Breast epithelium (tissue), 4 donors: ENCODE data around the gene HDAC9. TPM values are rescaled to one million over a fixed set of nuclear protein-coding genes. Genes with fewer than 3 reads are reported as not detected.

Experiments
- DNase-seq, 2 donors: peaks; one replicate each; pipeline ENCODE4 v3.0.0-alpha.2; 2019; ENCODE audit warnings: low spot score in 2 of 2
- H3K27ac ChIP-seq, 2 donors: fragments of 200-600 bp; sonication (generic) in 1 of 2; one replicate each; pipeline ENCODE4 v1.5.1; 2016 to 2019; ENCODE audit warnings: mild to moderate bottlenecking in 1 of 2
- H3K27me3 ChIP-seq, 2 donors: fragments of 200-600 bp; sonication (generic) in 1 of 2; one replicate each; pipeline versions ENCODE4 v1.5.1 to v1.6.0; 2017 to 2019; ENCODE audit warnings: control low read depth in 1 of 2, mild to moderate bottlenecking in 1 of 2
- H3K36me3 ChIP-seq: fragments of 200-600 bp; one replicate; pipeline ENCODE4 v1.5.1; 2019
- H3K4me1 ChIP-seq, 2 donors: fragments of 200-600 bp; sonication (generic); one replicate each; pipeline ENCODE4 v1.5.1; 2016 to 2019; ENCODE audit warnings: control low read depth in 1 of 2
- H3K4me3 ChIP-seq, 3 donors: fragments of 200-600 bp; sonication (generic); 1 replicate in 2 of 3; 2 replicates in 1 of 3; pipeline ENCODE4 v1.5.1; 2016 to 2019; ENCODE audit warnings: mild to moderate bottlenecking in 3 of 3, moderate library complexity in 2 of 3
- H3K9me3 ChIP-seq, 2 donors: fragments of 200-600 bp; sonication (generic) in 1 of 2; one replicate each; pipeline ENCODE4 v1.5.1; 2016 to 2019; ENCODE audit warnings: control low read depth in 1 of 2
- CTCF ChIP-seq, 3 donors: fragments of 450-650 bp; IDR thresholded peaks; one replicate each; pipeline ENCODE4 v1.5.1; 2016 to 2017; ENCODE audit warnings: antibody characterized with exemption in 3 of 3, mild to moderate bottlenecking in 3 of 3, moderate library complexity in 3 of 3
- POLR2A ChIP-seq: fragments of 450-650 bp; IDR thresholded peaks from one replicate; pipeline ENCODE4 v1.6.1; 2016; ENCODE audit warnings: antibody characterized with exemption, mild to moderate bottlenecking, moderate library complexity
- POLR2AphosphoS5 ChIP-seq, 3 donors: sonication (generic); formaldehyde crosslinking; IDR thresholded peaks; one replicate each; pipeline ENCODE4 v1.6.1; 2017; ENCODE audit warnings: antibody characterized with exemption in 3 of 3
- intact Hi-C: fragments of 100-400 bp; cut with DNase I; formaldehyde crosslinking; loops from one replicate; pipeline ENCODE4 v1.15.1; 2023; ENCODE audit warnings: low total_unique reads
- total RNA-seq, 3 donors: library from RNA; depleted of rRNA; stranded (reverse); fragments of >200 nt; gene quantifications; one replicate each; pipeline ENCODE4 v1.1.0, GENCODE V29; 2016

HDAC9 gene
- total RNA-seq, 3 donors from 2014 or later, result 7.2 to 27.5 (median 7.3) TPM

- peaks cover 0 to 9% of the 10 kb centered on the region in 2 donors for H3K9me3 ChIP-seq
- no peak overlapping the region for H3K27ac ChIP-seq
- DNase-seq, result no peak
- no peaks in the 10 kb centered on the region for H3K36me3 ChIP-seq
- H3K4me3 ChIP-seq, result no peak overlapping the region
- H3K27me3 ChIP-seq, result no peaks in the 10 kb centered on the region
- H3K4me1 ChIP-seq, result no peaks in the 10 kb centered on the region
- TF ChIP-seq POLR2AphosphoS5 (IDR thresholded peaks at IDR 0.05) (no peak), POLR2A (no peak), CTCF (IDR thresholded peaks at IDR 0.05) (no peak)
- intact Hi-C loops, result no loop called here
These were observed 519.5 kb downstream of the HDAC9 start for GRCh38 chr7:19015098-19015497.

GRCh38 chr7:19016140-19016539, 520.6 kb downstream of the HDAC9 start:
- DNase-seq, result no peak
- H3K4me1 ChIP-seq, result no peaks in the 10 kb centered on the region
- H3K36me3 ChIP-seq, result no peaks in the 10 kb centered on the region
- intact Hi-C loops, result loop anchor here (2.0 kb wide), 1 partner anchor 17 kb away; no protein-coding TSS in a partner anchor
- H3K9me3 ChIP-seq, result peaks cover 0 to 9% of the 10 kb centered on the region in 2 donors
- no peaks in the 10 kb centered on the region for H3K27me3 ChIP-seq
- no peak overlapping the region for H3K4me3 ChIP-seq
- TF ChIP-seq POLR2AphosphoS5 (IDR thresholded peaks at IDR 0.05), result no peak
- no peak for TF ChIP-seq CTCF (IDR thresholded peaks at IDR 0.05)
- TF ChIP-seq POLR2A, result no peak
- no peak overlapping the region for H3K27ac ChIP-seq

- DNase-seq, result no peak
These were observed 521.8 kb downstream of the HDAC9 start for GRCh38 chr7:19017374-19017773.

DNA sequence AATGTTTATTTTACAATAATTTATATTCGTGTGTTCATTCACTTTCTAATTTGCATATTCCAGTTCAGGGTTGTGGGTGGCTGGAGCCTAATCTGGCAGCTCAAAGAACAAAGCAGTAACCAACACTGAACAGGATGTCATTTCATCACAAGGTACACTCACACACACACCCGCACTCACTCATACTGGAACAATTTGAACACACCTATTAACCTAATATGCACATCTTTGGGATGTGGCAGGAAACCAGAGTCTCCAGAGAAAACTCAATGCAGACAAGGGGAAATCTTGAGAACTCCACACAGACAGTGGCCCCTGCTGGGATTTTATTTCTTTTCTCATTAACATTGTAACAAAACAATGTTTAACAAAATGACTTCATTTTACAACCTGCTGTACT, 524.5 kb downstream of the HDAC9 start:
- no peaks in the 10 kb centered on the region for H3K4me1 ChIP-seq
- intact Hi-C loops, result no loop called here
- no peaks in the 10 kb centered on the region for H3K27me3 ChIP-seq
- TF ChIP-seq CTCF (IDR thresholded peaks at IDR 0.05), result no peak
- TF ChIP-seq POLR2A, result no peak
- no peak for TF ChIP-seq POLR2AphosphoS5 (IDR thresholded peaks at IDR 0.05)
- no peak overlapping the region for H3K4me3 ChIP-seq
- no peaks in the 10 kb centered on the region for H3K36me3 ChIP-seq
- DNase-seq, result no peak
- H3K27ac ChIP-seq, result no peak overlapping the region
- peaks cover 0 to 9% of the 10 kb centered on the region in 2 donors for H3K9me3 ChIP-seq

More at GRCh38 chr7:19017374-19017773, 521.8 kb downstream of the HDAC9 start:
- H3K27ac ChIP-seq, result no peak overlapping the region
- intact Hi-C loops, result loop anchor here (2.0 kb wide), 1 partner anchor 15 kb away; no protein-coding TSS in a partner anchor
- H3K36me3 ChIP-seq, result no peaks in the 10 kb centered on the region
- no peaks in the 10 kb centered on the region for H3K27me3 ChIP-seq
- no peaks in the 10 kb centered on the region for H3K4me1 ChIP-seq
- H3K9me3 ChIP-seq, result peaks cover 0 to 9% of the 10 kb centered on the region in 2 donors
- H3K4me3 ChIP-seq, result no peak overlapping the region
- TF ChIP-seq POLR2AphosphoS5 (IDR thresholded peaks at IDR 0.05), result no peak
- no peak for TF ChIP-seq POLR2A
- TF ChIP-seq CTCF (IDR thresholded peaks at IDR 0.05), result no peak

- Histone ChIP-seq H3K27ac (no peak overlapping the region), H3K9me3 (peaks cover 0 to 9% of the 10 kb centered on the region in 2 donors), H3K4me3 (no peak overlapping the region), H3K27me3 (no peaks in the 10 kb centered on the region), H3K4me1 (no peaks in the 10 kb centered on the region), H3K36me3 (no peaks in the 10 kb centered on the region)
- intact Hi-C loops, result no loop called here
- no peak for DNase-seq
- TF ChIP-seq POLR2AphosphoS5 (IDR thresholded peaks at IDR 0.05) (no peak), POLR2A (no peak), CTCF (IDR thresholded peaks at IDR 0.05) (no peak)
These were observed 525.2 kb downstream of the HDAC9 start for GRCh38 chr7:19020711-19021110.
